Lower lobe of right lung (tissue), 2 donors: ENCODE results near the gene CCDC3. TPM values are rescaled to one million over a fixed set of nuclear protein-coding genes. Genes with fewer than 3 reads are reported as not detected.

Experiments used
- ATAC-seq, 2 donors: fragments of 200-7000 bp; cut with Tn5 transposase; one replicate each; pipeline ENCODE4 v1.9.1; 2020 to 2022; ENCODE audit warnings: mild to moderate bottlenecking in 2 of 2, moderate library complexity in 2 of 2
- DNase-seq: peaks from one replicate; pipeline ENCODE4 v3.0.0-alpha.2; 2020
- H3K27ac ChIP-seq: fragments of 200-600 bp; one replicate; pipeline ENCODE4 v1.8.0; 2022
- H3K27me3 ChIP-seq: fragments of 200-600 bp; one replicate; pipeline ENCODE4 v1.8.0; 2022; ENCODE audit warnings: low read depth
- H3K36me3 ChIP-seq: fragments of 200-600 bp; one replicate; pipeline ENCODE4 v1.8.0; 2022; ENCODE audit warnings: mild to moderate bottlenecking
- H3K4me1 ChIP-seq: fragments of 200-600 bp; one replicate; pipeline ENCODE4 v1.8.0; 2022
- H3K4me3 ChIP-seq: fragments of 200-600 bp; one replicate; pipeline ENCODE4 v1.8.0; 2022; ENCODE audit warnings: mild to moderate bottlenecking
- H3K9me3 ChIP-seq: fragments of 200-600 bp; one replicate; pipeline ENCODE4 v1.8.0; 2022
- intact Hi-C: fragments of 100-400 bp; cut with DNase I; formaldehyde crosslinking; loops from one replicate; pipeline ENCODE4 v1.11.0; 2022
- total RNA-seq: library from RNA; stranded (reverse); fragmentation: NEBNext Ultra II Directional; extraction: Animal tissue kit (Norgen Biotek cat#: 25700); gene quantifications from one replicate; pipeline ENCODE4 v1.2.1, GENCODE V29; 2021
- TF ChIP-seq, protein P1 (sequence below): fragments of 200-600 bp; IDR thresholded peaks from one replicate; pipeline ENCODE4 v1.8.0; 2022; ENCODE audit warnings: antibody characterized with exemption, mild to moderate bottlenecking
- donor health status: DM: no; HTN: yes; CAD: no; lungs with severe emphysema.

CCDC3 gene
- total RNA-seq, 1 donor from 2014 or later = 10.5 TPM

DNA sequence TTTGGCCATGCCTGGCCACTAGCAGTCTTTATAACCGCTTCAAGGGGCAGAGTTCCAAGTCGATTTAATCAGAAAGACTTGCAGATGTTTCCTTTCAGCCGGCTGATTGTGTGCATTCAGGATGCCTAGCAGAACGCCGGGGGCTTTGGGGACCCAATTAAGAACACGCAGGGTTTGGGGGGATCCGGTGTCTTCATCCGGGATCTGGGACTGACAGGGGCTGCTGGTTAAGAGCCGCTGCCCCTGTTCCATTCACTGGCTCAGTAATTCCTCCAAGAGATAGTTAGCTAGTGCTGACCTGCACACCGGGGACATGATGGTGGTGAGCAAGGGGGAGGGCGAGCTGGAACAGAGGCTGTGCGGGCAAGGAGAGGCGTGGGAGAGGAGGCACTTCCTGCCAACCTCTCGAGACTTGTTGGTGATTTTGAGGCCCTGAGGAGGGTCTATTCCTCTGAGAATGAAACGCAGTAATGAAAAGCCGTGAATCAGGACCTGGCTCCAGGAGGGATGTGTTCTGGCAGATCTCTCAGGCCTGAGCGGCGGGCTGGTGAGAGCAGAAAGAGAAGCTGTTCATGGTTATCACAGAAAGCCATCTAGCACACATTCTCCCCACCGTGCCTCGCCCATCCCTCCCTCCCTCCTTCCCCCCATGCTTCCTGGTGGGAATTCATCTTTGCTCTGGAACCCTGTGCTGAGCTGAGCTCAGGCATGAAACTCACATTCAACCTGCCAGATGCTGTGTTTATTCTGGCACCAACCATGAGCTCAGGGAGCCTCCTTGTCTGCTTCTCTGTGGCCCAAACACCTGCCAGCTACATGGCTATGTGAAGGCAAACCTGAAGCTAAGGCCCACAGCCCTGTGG, 152.0 kb downstream of the CCDC3 start:
- TF ChIP-seq, protein P1, sequence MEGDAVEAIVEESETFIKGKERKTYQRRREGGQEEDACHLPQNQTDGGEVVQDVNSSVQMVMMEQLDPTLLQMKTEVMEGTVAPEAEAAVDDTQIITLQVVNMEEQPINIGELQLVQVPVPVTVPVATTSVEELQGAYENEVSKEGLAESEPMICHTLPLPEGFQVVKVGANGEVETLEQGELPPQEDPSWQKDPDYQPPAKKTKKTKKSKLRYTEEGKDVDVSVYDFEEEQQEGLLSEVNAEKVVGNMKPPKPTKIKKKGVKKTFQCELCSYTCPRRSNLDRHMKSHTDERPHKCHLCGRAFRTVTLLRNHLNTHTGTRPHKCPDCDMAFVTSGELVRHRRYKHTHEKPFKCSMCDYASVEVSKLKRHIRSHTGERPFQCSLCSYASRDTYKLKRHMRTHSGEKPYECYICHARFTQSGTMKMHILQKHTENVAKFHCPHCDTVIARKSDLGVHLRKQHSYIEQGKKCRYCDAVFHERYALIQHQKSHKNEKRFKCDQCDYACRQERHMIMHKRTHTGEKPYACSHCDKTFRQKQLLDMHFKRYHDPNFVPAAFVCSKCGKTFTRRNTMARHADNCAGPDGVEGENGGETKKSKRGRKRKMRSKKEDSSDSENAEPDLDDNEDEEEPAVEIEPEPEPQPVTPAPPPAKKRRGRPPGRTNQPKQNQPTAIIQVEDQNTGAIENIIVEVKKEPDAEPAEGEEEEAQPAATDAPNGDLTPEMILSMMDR = no peak
- ATAC-seq = peak in 1 of 2 donors; percentile 15
- no peaks in the 10 kb centered on the region for H3K9me3 ChIP-seq
- H3K4me1 ChIP-seq = peaks cover 17% of the 10 kb centered on the region
- intact Hi-C loops = no loop called here
- no peak overlapping the region for H3K27ac ChIP-seq
- peaks cover 13% of the 10 kb centered on the region for H3K27me3 ChIP-seq
- DNase-seq = no peak
- no peak overlapping the region for H3K4me3 ChIP-seq
- no peaks in the 10 kb centered on the region for H3K36me3 ChIP-seq

DNA sequence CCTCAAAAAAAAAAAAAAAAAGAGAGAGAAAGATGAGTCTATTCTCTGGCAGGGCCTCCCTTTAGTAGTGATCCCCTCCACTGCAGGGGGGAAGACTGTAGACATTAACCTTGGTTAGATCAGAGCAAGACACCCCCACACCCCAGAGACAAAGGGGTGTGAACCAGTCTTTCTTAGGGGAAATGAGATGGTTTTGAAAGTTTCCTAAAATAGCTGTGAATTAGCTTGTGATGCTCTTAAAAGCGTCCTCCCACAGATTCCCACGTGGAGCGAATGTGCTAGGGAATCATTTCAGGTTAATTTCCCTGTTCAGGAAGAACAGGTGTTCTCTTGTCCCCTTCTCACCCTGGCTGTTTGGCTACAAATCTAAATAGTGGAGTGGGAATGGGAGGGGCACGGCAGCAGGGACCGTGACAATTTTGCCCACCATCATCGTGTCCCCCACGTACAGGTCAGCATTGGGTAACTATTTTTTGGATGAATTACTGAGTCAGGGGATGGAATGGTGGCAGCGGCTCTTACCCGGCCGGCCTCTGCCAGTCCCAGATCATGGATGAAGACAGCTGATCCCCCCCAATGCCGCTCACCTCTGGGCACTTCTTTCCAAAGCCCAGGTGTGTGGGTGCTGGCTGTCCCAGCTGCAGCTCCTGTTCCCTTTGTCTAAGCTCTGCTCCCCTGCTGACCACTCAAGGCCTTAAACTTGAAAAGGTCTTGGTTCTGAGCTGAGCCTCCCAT, 152.9 kb downstream of the CCDC3 start:
- H3K36me3 ChIP-seq = no peaks in the 10 kb centered on the region
- H3K27ac ChIP-seq = no peak overlapping the region
- intact Hi-C loops = no loop called here
- TF ChIP-seq, protein P1 = no peak
- DNase-seq (no peak), ATAC-seq (no peak)
- no peaks in the 10 kb centered on the region for H3K9me3 ChIP-seq
- H3K4me3 ChIP-seq = no peak overlapping the region
- H3K27me3 ChIP-seq = peaks cover 13% of the 10 kb centered on the region
- H3K4me1 ChIP-seq = peaks cover 20% of the 10 kb centered on the region

DNA sequence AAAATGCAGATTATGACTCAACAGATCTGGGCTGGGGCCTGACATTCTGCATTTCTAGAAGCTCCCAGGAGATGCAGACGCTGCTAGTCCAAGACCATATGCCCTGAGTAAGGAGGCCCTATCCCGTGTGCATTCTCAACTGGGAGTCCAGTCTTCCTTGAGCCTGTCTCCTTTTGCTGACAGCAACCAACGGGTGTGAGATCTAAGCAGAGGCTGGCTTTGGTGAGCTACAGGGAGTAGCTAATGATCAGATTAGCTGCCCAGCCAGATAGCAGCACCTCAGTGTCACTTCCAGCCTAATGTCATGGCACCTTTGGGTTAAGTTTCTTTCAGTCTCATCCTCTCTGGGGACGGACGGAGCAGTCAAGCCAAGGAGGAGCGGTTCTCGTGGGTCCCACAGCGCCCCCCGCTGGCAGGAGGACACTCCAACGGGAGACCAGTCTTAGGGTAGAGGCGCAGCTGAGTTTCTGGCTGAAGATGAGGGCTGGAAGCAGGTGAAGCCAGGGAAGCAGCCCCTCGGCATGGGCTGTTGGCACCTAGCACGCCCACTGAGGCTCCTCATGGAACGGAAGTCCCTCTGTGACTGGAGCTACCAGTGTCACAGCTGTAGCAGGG, 154.0 kb downstream of the CCDC3 start:
- DNase-seq (no peak), ATAC-seq (no peak)
- Histone ChIP-seq H3K36me3 (no peaks in the 10 kb centered on the region), H3K9me3 (no peaks in the 10 kb centered on the region), H3K27ac (no peak overlapping the region), H3K27me3 (peaks cover 13% of the 10 kb centered on the region), H3K4me1 (peaks cover 20% of the 10 kb centered on the region), H3K4me3 (no peak overlapping the region)
- TF ChIP-seq, protein P1 = peak; percentile 14
- intact Hi-C loops = no loop called here

DNA sequence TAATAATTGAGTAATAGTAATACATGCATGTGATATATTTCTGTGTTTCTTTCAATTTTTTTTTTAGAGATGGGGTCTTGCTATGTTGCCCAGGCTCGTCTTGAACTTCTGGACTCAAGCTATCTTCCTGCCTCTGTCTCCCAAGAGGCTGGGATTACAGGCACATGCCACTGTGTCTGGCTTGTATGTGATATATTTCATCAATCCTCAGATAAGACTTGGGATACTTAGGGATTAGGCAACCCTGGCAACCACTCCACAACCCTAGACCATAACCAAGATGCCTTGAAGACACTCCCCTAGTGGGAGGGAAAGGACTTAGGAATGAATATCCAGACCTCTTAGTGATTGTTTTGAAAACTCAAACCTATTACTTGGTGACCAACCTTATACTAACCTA, 154.8 kb downstream of the CCDC3 start:
- no peaks in the 10 kb centered on the region for H3K36me3 ChIP-seq
- no peak overlapping the region for H3K27ac ChIP-seq
- no peaks in the 10 kb centered on the region for H3K9me3 ChIP-seq
- ATAC-seq = no peak
- H3K4me3 ChIP-seq = no peak overlapping the region
- no peak for DNase-seq
- intact Hi-C loops = no loop called here
- TF ChIP-seq, protein P1 = no peak
- H3K4me1 ChIP-seq = peaks cover 20% of the 10 kb centered on the region
- peaks cover 13% of the 10 kb centered on the region for H3K27me3 ChIP-seq

Other genes starting within 250 kb of the CCDC3 start
- 53.4 TPM for gene OPTN, start 98.5 kb upstream of the CCDC3 start, total RNA-seq
- gene MCM10, start 159.8 kb upstream of the CCDC3 start, total RNA-seq = 0.38 TPM
- gene UCMA, start 232.7 kb upstream of the CCDC3 start, total RNA-seq = not detected